HG03039 (cell line): ENCODE results near the gene IPMK.
"Not testable (repeated sequence)": the region's sequence is repeated elsewhere in the genome, so short reads cannot be mapped to it uniquely, and the experiment has no call there.

Experiments
- ATAC-seq: cut with Tn5 transposase; IDR thresholded peaks from one replicate; pipeline ENCODE4 v1.9.1; 2021; ENCODE audit warnings: mild to moderate bottlenecking, moderate library complexity; ENCODE audit not compliant: unreplicated experiment

The IPMK gene

DNA sequence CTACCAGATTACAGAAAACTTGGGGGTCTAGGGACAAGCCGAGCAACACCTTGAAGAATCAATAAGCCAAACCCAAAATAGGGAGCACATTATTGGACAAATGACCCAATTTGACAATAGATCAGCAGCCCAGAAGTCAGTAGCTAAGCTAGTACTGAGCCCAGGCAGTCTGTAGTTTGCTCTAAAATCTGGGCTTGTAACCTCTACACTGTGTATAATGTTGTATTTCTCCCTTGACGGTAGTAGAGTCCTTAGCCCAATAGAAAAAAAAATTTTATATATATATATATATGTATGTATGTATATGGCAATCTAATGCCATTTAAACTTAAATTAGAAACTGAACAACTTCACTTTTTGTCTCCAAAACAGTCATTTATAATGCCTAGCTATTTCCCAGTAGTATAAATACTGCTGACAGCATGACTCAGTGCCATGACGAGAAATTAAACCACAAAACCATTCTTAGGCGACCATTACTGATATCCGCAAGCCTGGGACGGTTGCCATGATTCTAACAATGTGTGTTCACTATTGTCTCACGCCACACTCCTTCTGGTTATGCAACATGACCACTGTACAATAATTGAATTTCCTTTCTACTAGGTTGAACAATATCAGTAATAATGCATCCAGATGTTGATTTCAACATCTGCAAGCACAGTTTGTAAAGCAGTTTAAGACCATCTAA lies 110.5 kb downstream of the IPMK start:
- no peak for ATAC-seq

DNA sequence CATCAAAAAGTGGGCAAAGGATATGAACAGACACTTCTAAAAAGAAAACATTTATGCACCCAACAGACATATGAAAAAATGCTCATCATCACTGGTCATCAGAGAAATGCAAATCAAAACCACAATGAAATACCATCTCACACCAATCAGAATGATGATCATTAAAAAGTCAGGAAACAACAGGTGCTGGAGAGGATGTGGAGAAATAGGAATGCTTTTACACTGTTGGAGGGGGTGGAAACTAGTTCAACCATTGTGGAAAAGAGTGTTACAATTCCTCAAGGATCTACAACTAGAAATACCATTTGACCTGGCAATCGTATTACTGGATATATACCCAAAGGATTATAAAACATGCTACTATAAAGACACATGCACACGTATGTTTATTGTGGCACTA lies 111.8 kb downstream of the IPMK start:
- not testable (repeated sequence) for ATAC-seq

- ATAC-seq = no peak
Observed at GRCh38 chr10:58153751-58154150, 113.9 kb downstream of the IPMK start.

GRCh38 chr10:58152673-58153263 lies 114.9 kb downstream of the IPMK start:
- ATAC-seq = no peak

DNA sequence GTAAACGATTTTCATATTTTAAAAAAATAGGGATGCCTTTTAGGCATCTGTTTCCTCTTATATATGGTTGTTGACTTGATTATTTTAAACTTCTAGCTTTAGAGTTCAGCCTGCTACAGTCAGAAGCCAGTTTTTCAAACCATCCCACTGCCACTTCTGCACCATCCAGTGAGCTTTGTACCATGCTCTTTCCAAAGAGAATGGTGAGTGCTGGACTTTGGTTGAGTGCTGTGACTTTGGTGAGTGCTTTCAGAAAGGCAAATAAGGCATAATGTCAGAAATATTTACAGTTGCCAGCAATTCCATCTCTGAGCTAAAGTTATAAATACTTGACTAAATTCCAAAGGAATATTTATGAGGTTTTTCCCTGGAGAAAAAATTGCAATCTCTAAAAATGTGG lies 117.4 kb downstream of the IPMK start:
- no peak for ATAC-seq

DNA sequence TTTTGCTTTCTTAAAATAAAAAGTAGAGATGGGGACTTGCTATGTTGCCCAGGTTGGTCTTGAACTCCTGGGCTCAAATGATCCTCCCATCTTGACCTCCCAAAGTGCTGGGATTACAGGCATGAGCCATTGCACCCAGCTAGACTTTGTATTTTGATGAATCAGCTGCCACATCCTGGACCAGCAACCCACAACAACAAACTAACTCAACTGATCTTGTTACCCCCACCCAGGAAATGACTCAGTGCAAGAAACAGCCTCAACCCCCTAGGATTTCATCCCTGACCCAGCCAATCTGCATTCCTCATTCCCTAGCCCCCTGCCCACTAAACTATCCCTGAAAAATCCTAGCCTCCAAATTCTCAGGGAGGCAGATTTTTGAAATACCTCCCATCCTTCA lies 123.8 kb downstream of the IPMK start:
- ATAC-seq = no peak
